Body of pancreas (tissue), 4 donors: ENCODE measurements around the gene FITM1. TPM values are rescaled to one million over a fixed set of nuclear protein-coding genes. Genes with fewer than 3 reads are reported as not detected.

ENCODE experiments used
- ATAC-seq: fragments of 150-250 bp; one replicate; pipeline ENCODE4 v1.9.1; 2016
- DNase-seq, 4 donors: peaks; one replicate each; pipeline ENCODE4 v3.0.0-alpha.2; 2019
- H3K27ac ChIP-seq, 4 donors: fragments of 200-600 bp; sonication (generic); 1 replicate in 3 of 4; 2 replicates in 1 of 4; pipeline versions ENCODE4 v1.5.1 to v1.6.1; 2016 to 2019; ENCODE audit warnings: mild to moderate bottlenecking in 1 of 4, mixed read lengths in 1 of 4, moderate library complexity in 1 of 4
- H3K27me3 ChIP-seq, 2 donors: fragments of 200-600 bp; sonication (generic); one replicate each; pipeline ENCODE4 v1.6.0; 2016; ENCODE audit warnings: mild to moderate bottlenecking in 1 of 2
- H3K36me3 ChIP-seq, 2 donors: fragments of 200-600 bp; sonication (generic); replicated peaks in 1 of 2; 2 replicates each; pipeline ENCODE4 v1.5.1; 2016; ENCODE audit warnings: low read depth in 2 of 2; ENCODE audit not compliant: insufficient read depth in 1 of 2
- H3K4me1 ChIP-seq: fragments of 200-600 bp; sonication (generic); one replicate; pipeline ENCODE4 v1.6.0; 2016
- H3K4me3 ChIP-seq, 2 donors: fragments of 200-600 bp; sonication (generic); 1 replicate in 1 of 2; 2 replicates in 1 of 2; pipeline ENCODE4 v1.5.1; 2016 to 2019
- H3K9me3 ChIP-seq, 3 donors: fragments of 200-600 bp; sonication (generic); 1 replicate in 2 of 3; 2 replicates in 1 of 3; pipeline ENCODE4 v1.5.1; 2016
- POLR2A ChIP-seq, 3 donors: fragments of 450-650 bp; IDR thresholded peaks; one replicate each; pipeline ENCODE4 v1.6.1; 2016; ENCODE audit warnings: antibody characterized with exemption in 3 of 3, mild to moderate bottlenecking in 2 of 3
- WGBS, 2 donors: methylation state at CpG; one replicate each; pipeline ENCODE4 v1.1.5; 2017; 5-methylcytosine and 5-hydroxymethylcytosine counted together
- intact Hi-C: fragments of 100-400 bp; cut with DNase I; formaldehyde crosslinking; loops from one replicate; pipeline ENCODE4 v1.15.1; 2023
- total RNA-seq, 2 donors: library from RNA; depleted of rRNA; stranded (reverse); fragments of >200 nt; gene quantifications; one replicate each; pipeline ENCODE4 v1.1.0, GENCODE V29; 2016
- TF ChIP-seq, protein P1 (sequence below), 7 experiments: fragments of 450-650 bp in 4 of 7; fragments of 200-600 bp in 3 of 7; sonication (generic) in 3 of 7; IDR thresholded peaks; one replicate each; pipeline ENCODE4 v1.5.1; 2016 to 2019; ENCODE audit warnings: antibody characterized with exemption in 7 of 7

FITM1 gene
- total RNA-seq, 2 donors from 2014 or later: 6.3 to 12.2 TPM

DNA sequence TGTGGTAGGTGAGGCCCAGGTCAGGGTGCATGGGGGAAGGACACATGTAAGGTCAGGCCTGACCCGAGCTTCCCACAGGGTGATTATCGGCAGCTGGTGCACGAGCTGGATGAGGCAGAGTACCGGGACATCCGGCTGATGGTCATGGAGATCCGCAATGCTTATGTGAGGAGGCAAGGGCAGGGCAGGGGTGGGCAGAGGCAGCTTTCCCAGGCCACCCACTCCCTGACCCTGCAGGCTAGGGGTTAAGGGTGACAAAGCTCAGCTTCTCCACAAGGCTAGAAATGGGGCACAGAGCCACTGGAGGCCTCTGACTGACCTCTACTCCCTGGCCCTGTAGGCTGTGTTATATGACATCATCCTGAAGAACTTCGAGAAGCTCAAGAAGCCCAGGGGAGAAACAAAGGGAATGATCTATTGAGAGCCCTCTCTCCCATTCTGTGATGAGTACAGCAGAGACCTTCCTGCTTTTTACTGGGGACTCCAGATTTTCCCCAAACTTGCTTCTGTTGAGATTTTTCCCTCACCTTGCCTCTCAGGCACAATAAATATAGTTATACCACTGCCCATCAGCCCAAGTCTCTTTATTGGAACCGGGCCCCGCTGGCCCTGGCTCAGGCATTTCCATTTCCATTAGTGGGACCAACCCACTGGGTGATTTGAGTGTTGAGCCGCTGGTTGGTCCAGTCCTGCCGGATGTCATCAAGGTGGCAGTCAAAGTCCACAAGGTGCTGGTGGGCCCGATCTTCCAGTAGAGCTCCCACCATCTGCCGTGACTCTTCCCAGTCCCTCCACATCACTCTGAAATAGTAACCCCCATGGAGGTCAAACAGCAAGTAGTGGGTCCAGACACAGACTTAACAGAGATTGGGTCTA, 8.2 kb downstream of the FITM1 start:
- intact Hi-C loops: no loop called here

DNA sequence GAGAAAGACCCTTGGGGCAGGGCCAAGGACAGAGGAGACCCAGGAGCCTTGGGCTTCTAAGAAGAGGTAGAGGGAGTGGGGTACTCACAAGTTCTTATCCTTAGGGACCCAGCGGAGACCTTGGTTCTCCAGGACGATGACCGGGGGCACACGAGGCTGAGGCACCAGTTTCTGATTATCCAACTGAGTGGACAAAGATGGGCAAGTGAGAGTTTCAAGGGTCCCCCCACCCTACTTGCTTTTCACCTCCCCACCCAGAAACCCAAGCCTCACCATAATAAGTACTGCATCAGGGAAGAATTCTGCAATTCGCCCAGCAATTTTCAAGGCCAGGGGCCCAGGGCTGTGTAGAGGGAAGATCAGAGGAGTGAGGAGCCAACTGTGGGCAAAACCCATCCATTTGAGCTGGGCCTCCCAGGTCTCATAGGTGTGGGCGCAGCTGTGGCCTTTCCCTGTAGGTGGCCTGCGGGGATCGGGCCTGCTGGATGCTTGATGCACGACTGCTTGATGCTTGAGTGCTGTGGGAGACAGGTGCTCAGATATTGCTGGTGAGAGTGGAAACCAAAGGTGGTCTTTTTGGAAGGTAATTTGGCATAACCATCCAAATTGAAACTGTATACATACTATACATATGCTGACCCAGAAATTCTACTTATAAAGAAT, 8.9 kb downstream of the FITM1 start:
- ATAC-seq (no peak), DNase-seq (peak in 1 of 4 donors; percentile 42)
- H3K27ac ChIP-seq: peak overlapping the region in 2 of 4 donors; percentile 12 to 82
- H3K27me3 ChIP-seq: no peaks in the 10 kb centered on the region
- no peak overlapping the region for H3K4me3 ChIP-seq
- peaks cover 46% of the 10 kb centered on the region for H3K4me1 ChIP-seq
- H3K36me3 ChIP-seq: peaks cover 0 to 11% of the 10 kb centered on the region in 2 donors
- TF ChIP-seq, protein P1, sequence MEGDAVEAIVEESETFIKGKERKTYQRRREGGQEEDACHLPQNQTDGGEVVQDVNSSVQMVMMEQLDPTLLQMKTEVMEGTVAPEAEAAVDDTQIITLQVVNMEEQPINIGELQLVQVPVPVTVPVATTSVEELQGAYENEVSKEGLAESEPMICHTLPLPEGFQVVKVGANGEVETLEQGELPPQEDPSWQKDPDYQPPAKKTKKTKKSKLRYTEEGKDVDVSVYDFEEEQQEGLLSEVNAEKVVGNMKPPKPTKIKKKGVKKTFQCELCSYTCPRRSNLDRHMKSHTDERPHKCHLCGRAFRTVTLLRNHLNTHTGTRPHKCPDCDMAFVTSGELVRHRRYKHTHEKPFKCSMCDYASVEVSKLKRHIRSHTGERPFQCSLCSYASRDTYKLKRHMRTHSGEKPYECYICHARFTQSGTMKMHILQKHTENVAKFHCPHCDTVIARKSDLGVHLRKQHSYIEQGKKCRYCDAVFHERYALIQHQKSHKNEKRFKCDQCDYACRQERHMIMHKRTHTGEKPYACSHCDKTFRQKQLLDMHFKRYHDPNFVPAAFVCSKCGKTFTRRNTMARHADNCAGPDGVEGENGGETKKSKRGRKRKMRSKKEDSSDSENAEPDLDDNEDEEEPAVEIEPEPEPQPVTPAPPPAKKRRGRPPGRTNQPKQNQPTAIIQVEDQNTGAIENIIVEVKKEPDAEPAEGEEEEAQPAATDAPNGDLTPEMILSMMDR (IDR thresholded peaks at IDR 0.05): no peak
- no peak for TF ChIP-seq POLR2A (IDR thresholded peaks at IDR 0.05)
- H3K9me3 ChIP-seq: no peaks in the 10 kb centered on the region
- intact Hi-C loops: no loop called here
- WGBS, 2 donors: 55 to 56% methylated on average over 9 of the region's 9 CpGs

More for the DNA sequence above, 8.2 kb downstream of the FITM1 start:
- DNase-seq (no peak), ATAC-seq (no peak)
- Histone ChIP-seq H3K4me1 (peaks cover 46% of the 10 kb centered on the region), H3K27me3 (no peaks in the 10 kb centered on the region), H3K9me3 (no peaks in the 10 kb centered on the region), H3K4me3 (no peak overlapping the region), H3K27ac (peak overlapping the region in 2 of 4 donors; percentile 12 to 82), H3K36me3 (peaks cover 0 to 11% of the 10 kb centered on the region in 2 donors)
- WGBS, 2 donors: 60 to 77% methylated on average over 12 to 13 of the region's 13 CpGs
- TF ChIP-seq, protein P1 (IDR thresholded peaks at IDR 0.05): no peak
- TF ChIP-seq POLR2A (IDR thresholded peaks at IDR 0.05): no peak

DNA sequence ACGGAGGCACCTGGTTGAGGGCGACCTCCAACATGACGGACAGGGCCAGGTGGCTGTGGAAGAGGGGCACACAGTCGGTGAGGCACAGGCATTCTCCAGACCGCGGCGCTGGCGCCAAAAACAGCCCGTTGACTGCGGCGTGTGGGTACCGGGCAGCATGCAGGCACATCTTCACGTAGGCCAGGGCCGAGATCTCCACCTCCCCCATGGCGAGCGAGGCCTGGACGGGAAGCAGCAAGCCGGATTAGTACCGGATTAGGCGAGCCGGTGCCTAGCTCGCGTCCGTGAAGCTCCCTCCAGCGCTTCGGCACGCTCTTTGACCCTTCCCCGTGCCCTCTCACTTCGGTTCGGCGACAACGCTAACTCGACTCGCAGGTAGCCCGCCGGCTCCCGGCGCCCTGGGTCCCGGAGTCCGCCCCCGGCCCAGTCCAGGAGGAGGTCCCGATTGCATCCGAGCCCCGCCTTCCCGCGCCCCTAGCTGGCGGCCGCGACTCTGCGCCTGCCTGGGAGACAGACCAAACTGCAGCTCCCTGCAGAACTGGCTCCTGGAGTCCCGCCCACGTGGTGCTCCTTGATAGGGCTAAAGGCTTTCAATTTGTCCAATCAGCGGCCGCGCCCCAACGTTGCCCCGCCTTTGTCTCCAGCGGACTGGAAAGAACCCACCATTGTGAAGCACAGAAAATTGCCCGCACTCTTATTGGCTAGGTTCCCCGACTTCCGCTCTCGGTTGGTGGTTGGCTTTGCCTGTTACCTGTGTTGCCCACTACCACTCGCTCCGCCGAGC, 10.8 kb downstream of the FITM1 start, which contains the start of gene EMC9:
Gene EMC9 (minus strand): TSS at position 495 of the 784 bp plus-strand sequence. CDS start 287 bp downstream, at position 208.
- Histone ChIP-seq H3K4me1 (peaks cover 58% of the 10 kb centered on the region), H3K9me3 (no peaks in the 10 kb centered on the region), H3K27me3 (no peaks in the 10 kb centered on the region), H3K4me3 (peak within 1 kb of the TSS; percentile 54 to 55), H3K36me3 (peaks cover 0 to 11% of the 10 kb centered on the region in 2 donors), H3K27ac (peak within 1 kb of the TSS; percentile 75 to 90 (median 80))
- intact Hi-C loops: no loop called here
- peak; percentile 92 for ATAC-seq
- DNase-seq: peak; percentile 100
- peak; percentile 74 to 85 (median 79) for TF ChIP-seq POLR2A (IDR thresholded peaks at IDR 0.05)
- TF ChIP-seq, protein P1 (IDR thresholded peaks at IDR 0.05): peak; percentile 48 to 88 (median 86)
- 0% methylated on average over 6 to 64 of the region's 65 CpGs for WGBS, 2 donors

GRCh38 chr14:24143511-24143910, 13.1 kb downstream of the FITM1 start:
- Histone ChIP-seq H3K9me3 (no peaks in the 10 kb centered on the region), H3K4me3 (no peak overlapping the region), H3K27me3 (no peaks in the 10 kb centered on the region), H3K27ac (no peak overlapping the region), H3K4me1 (peaks cover 48% of the 10 kb centered on the region), H3K36me3 (peaks cover 0 to 3% of the 10 kb centered on the region in 2 donors)
- no peak for ATAC-seq
- 86 to 90% methylated on average over 2 of the region's 2 CpGs for WGBS, 2 donors
- no peak for TF ChIP-seq POLR2A (IDR thresholded peaks at IDR 0.05)
- TF ChIP-seq, protein P1 (IDR thresholded peaks at IDR 0.05): no peak
- DNase-seq: no peak
- intact Hi-C loops: no loop called here
